ENCODE results near the gene BACH2. TPM values are rescaled to one million over a fixed set of nuclear protein-coding genes. Genes with fewer than 3 reads are reported as not detected.

The BACH2 gene
- total and polyA plus RNA-seq, 2 of the 8 experiments (the other 6 are each of a cell fraction or from before 2014, with no cell fraction given): 1.9 to 5.9 TPM

- no peak for TF ChIP-seq CHD7 (IDR thresholded peaks at IDR 0.05; ENCODE audit: insufficient replicate concordance, low read length)
- no peak for TF ChIP-seq SP4 (IDR thresholded peaks at IDR 0.05; ENCODE audit: low read length)
- no peak for TF ChIP-seq MAX (IDR thresholded peaks at IDR 0.05)
- TF ChIP-seq USF2 (IDR thresholded peaks at IDR 0.05; ENCODE audit: low read length): no peak
- no peak for TF ChIP-seq BACH1 (IDR thresholded peaks at IDR 0.05; ENCODE audit: low read length)
- no peak for TF ChIP-seq TAF7 (optimal IDR thresholded peaks at IDR 0.05; ENCODE audit: borderline replicate concordance, low read depth, low read length)
- TF ChIP-seq EGR1 (IDR thresholded peaks at IDR 0.05; ENCODE audit: borderline replicate concordance, low read depth, low read length): no peak
- TF ChIP-seq POLR2A (IDR thresholded peaks at IDR 0.05; ENCODE audit: control extremely low read depth in 1 of 2, low read depth in 2 of 2, low read length in 2 of 2): no peak
- no peak for TF ChIP-seq BRCA1 (IDR thresholded peaks at IDR 0.05; ENCODE audit: low read depth, low read length)
- no peak for TF ChIP-seq KDM5A (IDR thresholded peaks at IDR 0.05; ENCODE audit: low read length)
- no peak for TF ChIP-seq PHF8 (conservative IDR thresholded peaks at IDR 0.05; ENCODE audit: low read depth, low read length)
These were observed 354.0 kb downstream of the BACH2 start (continued) for GRCh38 chr6:89942601-89943000.
